Mesothelial cell of epicardium (in vitro differentiated cells): Measurements from ENCODE around the gene TRIP12. TPM values are rescaled to one million over a fixed set of nuclear protein-coding genes. Genes with fewer than 3 reads are reported as not detected.
"Not testable (repeated sequence)": the region's sequence is repeated elsewhere in the genome, so short reads cannot be mapped to it uniquely, and the experiment has no call there.

Source experiments
- DNase-seq, 2 experiments: peaks; one replicate each; pipeline ENCODE4 v3.0.0; 2021; ENCODE audit warnings: low spot score in 2 of 2; ENCODE audit not compliant: unreplicated experiment in 2 of 2
- H3K27ac Mint-ChIP-seq: 2 replicates; pipeline ENCODE4 v1.8.0; 2021; ENCODE audit warnings: mixed read lengths
- H3K27me3 Mint-ChIP-seq: 2 replicates; pipeline ENCODE4 v1.8.0; 2021; ENCODE audit warnings: low read depth, mixed read lengths
- H3K36me3 Mint-ChIP-seq: 2 replicates; pipeline ENCODE4 v1.8.0; 2021; ENCODE audit warnings: mixed read lengths
- H3K4me1 Mint-ChIP-seq: 2 replicates; pipeline ENCODE4 v1.8.0; 2021; ENCODE audit warnings: mixed read lengths
- H3K4me3 Mint-ChIP-seq: 2 replicates; pipeline ENCODE4 v1.8.0; 2021; ENCODE audit warnings: mild to moderate bottlenecking, moderate library complexity, mixed read lengths
- H3K9me3 Mint-ChIP-seq: 2 replicates; pipeline ENCODE4 v1.8.0; 2021; ENCODE audit warnings: mixed read lengths
- CTCF ChIP-seq: fragments of 200-600 bp; sonication (generic); IDR thresholded peaks from one replicate; pipeline ENCODE4 v1.5.0; 2021; ENCODE audit warnings: antibody characterized with exemption; ENCODE audit not compliant: unreplicated experiment
- total RNA-seq: library from RNA; stranded (reverse); gene quantifications from 3 replicates; pipeline ENCODE4 v1.2.1, GENCODE V29; 2021

The TRIP12 gene
- total RNA-seq, 1 donor from 2014 or later: 253 TPM

- DNase-seq: no peak
- Mint-ChIP-seq H3K9me3 (peaks cover 3% of the 10 kb centered on the region), H3K4me1 (peaks cover 4% of the 10 kb centered on the region), H3K36me3 (no peaks in the 10 kb centered on the region), H3K4me3 (no peak overlapping the region), H3K27me3 (no peaks in the 10 kb centered on the region), H3K27ac (no peak overlapping the region)
- TF ChIP-seq CTCF: no peak
Observed at GRCh38 chr2:229731916-229732315, 189.9 kb downstream of the TRIP12 start.

- no peak for TF ChIP-seq CTCF
- H3K27ac Mint-ChIP-seq: no peak overlapping the region
- DNase-seq: no peak
Observed at GRCh38 chr2:229731363-229731762, 190.4 kb downstream of the TRIP12 start.

GRCh38 chr2:229728370-229728769, 193.4 kb downstream of the TRIP12 start:
- Mint-ChIP-seq H3K36me3 (no peaks in the 10 kb centered on the region), H3K27me3 (peaks cover 12% of the 10 kb centered on the region), H3K4me3 (no peak overlapping the region), H3K27ac (no peak overlapping the region), H3K9me3 (no peaks in the 10 kb centered on the region), H3K4me1 (no peaks in the 10 kb centered on the region)
- no peak for DNase-seq
- TF ChIP-seq CTCF: no peak

More at GRCh38 chr2:229731363-229731762, 190.4 kb downstream of the TRIP12 start:
- Mint-ChIP-seq H3K4me1 (peaks cover 4% of the 10 kb centered on the region), H3K9me3 (no peaks in the 10 kb centered on the region), H3K36me3 (no peaks in the 10 kb centered on the region), H3K27me3 (no peaks in the 10 kb centered on the region), H3K4me3 (no peak overlapping the region)

- H3K27me3 Mint-ChIP-seq: peaks cover 20% of the 10 kb centered on the region
Observed at GRCh38 chr2:229726643-229727042, 195.2 kb downstream of the TRIP12 start.

GRCh38 chr2:229725716-229726574, 195.9 kb downstream of the TRIP12 start:
- H3K27ac Mint-ChIP-seq: no peak overlapping the region
- no peak for DNase-seq
- no peaks in the 10 kb centered on the region for H3K9me3 Mint-ChIP-seq
- no peaks in the 10 kb centered on the region for H3K36me3 Mint-ChIP-seq
- no peak for TF ChIP-seq CTCF
- H3K4me1 Mint-ChIP-seq: no peaks in the 10 kb centered on the region
- H3K4me3 Mint-ChIP-seq: no peak overlapping the region
- peaks cover 20% of the 10 kb centered on the region for H3K27me3 Mint-ChIP-seq

More at GRCh38 chr2:229726643-229727042, 195.2 kb downstream of the TRIP12 start:
- DNase-seq: no peak
- Mint-ChIP-seq H3K9me3 (no peaks in the 10 kb centered on the region), H3K4me1 (no peaks in the 10 kb centered on the region), H3K4me3 (no peak overlapping the region), H3K27ac (no peak overlapping the region), H3K36me3 (no peaks in the 10 kb centered on the region)
- no peak for TF ChIP-seq CTCF

- not testable (repeated sequence) for H3K27ac Mint-ChIP-seq, DNase-seq, H3K4me3 Mint-ChIP-seq, H3K4me1 Mint-ChIP-seq, H3K36me3 Mint-ChIP-seq, H3K9me3 Mint-ChIP-seq
- peaks cover 40% of the 10 kb centered on the region for H3K27me3 Mint-ChIP-seq
Observed at GRCh38 chr2:229723192-229723591, 198.6 kb downstream of the TRIP12 start.
